K562 (cell line): ENCODE results near the gene PLD1. TPM values are rescaled to one million over a fixed set of nuclear protein-coding genes. Genes with fewer than 3 reads are reported as not detected.

Experiments used
- ATAC-seq: fragments of 200-7000 bp; cut with Tn5 transposase; 3 replicates; pipeline ENCODE4 v1.9.1; 2020; ENCODE audit warnings: moderate library complexity
- BruUV-seq: library from RNA; stranded (reverse); fragments of 400-500 nt; replicated peaks from 2 replicates; lab custom pipeline; 2021; lab: Mats Ljungman, UMichigan
- CTCF ChIA-PET: fragments of 300-600 bp; formaldehyde crosslinking; extraction: SDS; loops from one replicate; lab custom pipeline; 2021; ENCODE audit warnings: low intra/inter-chr PET ratio; lab: Yijun Ruan, JAX
- POLR2A ChIA-PET: fragments of 300-600, 350-650 bp; sonication (Branson Sonifier 250); formaldehyde crosslinking; extraction: SDS; loops from one replicate; lab custom pipeline; 2021; ENCODE audit warnings: antibody characterized with exemption, inconsistent platforms; lab: Yijun Ruan, JAX
- DNase-seq, 4 experiments: peaks; one replicate each; pipeline versions ENCODE4 v3.0.0 to v3.0.0-alpha.2; 2011 to 2018; ENCODE audit warnings: low spot score in 3 of 4, mixed read lengths in 3 of 4; ENCODE audit errors: extremely low read depth in 1 of 4
- FAIRE-seq: peaks from 2 replicates; lab custom pipeline; 2011; peaks lifted over from hg19 to GRCh38; lab: Jason Lieb, UNC
- H2AFZ ChIP-seq: 2 replicates; pipeline ENCODE4 v1.6.0; 2011; ENCODE audit warnings: low read depth, low read length, control low read depth, inconsistent platforms
- H3K27ac ChIP-seq: fragments of 200-600 bp; 3 replicates; pipeline ENCODE4 v1.8.0; 2011; ENCODE audit warnings: low read depth, mild to moderate bottlenecking, control low read depth, inconsistent platforms, low read length, moderate library complexity, mixed read lengths; ENCODE audit errors: extremely low read depth
- H3K27me3 ChIP-seq, 2 experiments: fragments of 300-600 bp in 1 of 2; 2 replicates in 1 of 2; 3 replicates in 1 of 2; pipeline versions ENCODE4 v1.6.0 to v1.8.0; 2011; ENCODE audit warnings: inconsistent platforms in 2 of 2, low read length in 2 of 2, mild to moderate bottlenecking in 1 of 2, mixed read lengths in 1 of 2, moderate library complexity in 1 of 2; ENCODE audit not compliant: control insufficient read depth in 2 of 2, insufficient read depth in 2 of 2
- H3K36me3 ChIP-seq: fragments of 300-600 bp; 3 replicates; pipeline ENCODE4 v1.8.0; 2011; ENCODE audit warnings: mild to moderate bottlenecking, low read length, inconsistent platforms; ENCODE audit not compliant: control insufficient read depth, insufficient read depth
- H3K4me1 ChIP-seq, 2 experiments: fragments of 200-600 bp in 1 of 2; replicated peaks in 1 of 2; 2 replicates in 1 of 2; 3 replicates in 1 of 2; pipeline versions ENCODE4 v1.5.1 to v1.8.0; 2011; ENCODE audit warnings: inconsistent platforms in 2 of 2, low read length in 2 of 2, mild to moderate bottlenecking in 1 of 2, mixed read lengths in 1 of 2, moderate library complexity in 1 of 2; ENCODE audit not compliant: control insufficient read depth in 2 of 2, insufficient read depth in 2 of 2
- H3K4me2 ChIP-seq: 2 replicates; pipeline ENCODE4 v1.6.1; 2011; ENCODE audit warnings: low read length, control low read depth, inconsistent platforms, mixed read lengths; ENCODE audit not compliant: insufficient read depth
- H3K4me3 ChIP-seq: fragments of 200-600 bp; sonication (generic), shearing (Covaris generic); 2 replicates; pipeline ENCODE4 v1.5.1; 2016; ENCODE audit warnings: control low read depth, inconsistent platforms
- H3K79me2 ChIP-seq: fragments of 200-600 bp; 3 replicates; pipeline ENCODE4 v1.8.0; 2011; ENCODE audit warnings: low read length, inconsistent platforms; ENCODE audit not compliant: control insufficient read depth, insufficient read depth
- H3K9ac ChIP-seq, 2 experiments: 2 replicates each; pipeline versions ENCODE4 v1.6.0 to v1.6.1; 2011; ENCODE audit warnings: low read depth in 2 of 2, low read length in 2 of 2, control low read depth in 1 of 2, inconsistent platforms in 1 of 2, mild to moderate bottlenecking in 1 of 2, mixed read lengths in 1 of 2; ENCODE audit not compliant: insufficient read depth in 1 of 2
- H3K9me1 ChIP-seq: one replicate; pipeline ENCODE4 v1.6.0; 2011; ENCODE audit warnings: inconsistent platforms, mild to moderate bottlenecking, low read length, moderate library complexity; ENCODE audit not compliant: control insufficient read depth, insufficient read depth
- H3K9me3 ChIP-seq: replicated peaks from 2 replicates; pipeline ENCODE4 v1.5.1; 2011; ENCODE audit warnings: low read depth, low read length, inconsistent platforms; ENCODE audit not compliant: control insufficient read depth, insufficient read depth
- H4K20me1 ChIP-seq: replicated peaks from 2 replicates; pipeline ENCODE4 v1.6.1; 2011; ENCODE audit warnings: low read length, inconsistent platforms, mixed read lengths; ENCODE audit not compliant: control insufficient read depth, insufficient read depth
- C11orf30 ChIP-seq: fragments of 450-650 bp; IDR thresholded peaks from 2 replicates; pipeline ENCODE4 v1.6.1; 2016; ENCODE audit warnings: low read depth, mild to moderate bottlenecking
- CBFA2T3 ChIP-seq: fragments of 450-650 bp; IDR thresholded peaks from 2 replicates; pipeline ENCODE4 v1.6.1; 2017
- CEBPB ChIP-seq: fragments of 450-650 bp; IDR thresholded peaks from 2 replicates; pipeline ENCODE4 v1.6.1; 2016; ENCODE audit warnings: missing genetic modification characterization, missing compliant biosample characterization
- CSDE1 ChIP-seq, 2 experiments: fragments of 450-650 bp; IDR thresholded peaks; 2 replicates each; pipeline ENCODE4 v1.6.1; 2016; ENCODE audit warnings: mild to moderate bottlenecking in 1 of 2
- DDX20 ChIP-seq: fragments of 450-650 bp; IDR thresholded peaks from 2 replicates; pipeline ENCODE4 v1.6.1; 2016; ENCODE audit warnings: missing genetic modification characterization, low read depth, mild to moderate bottlenecking, missing compliant biosample characterization, moderate library complexity
- DMBX1 ChIP-seq: fragments of 250-450 bp; sonication (Bioruptor Pico); IDR thresholded peaks from 2 replicates; pipeline ENCODE4 v1.8.0; 2022; ENCODE audit warnings: inconsistent platforms, mild to moderate bottlenecking, moderate library complexity, borderline replicate concordance
- FOXJ3 ChIP-seq: sonication (generic); formaldehyde crosslinking; IDR thresholded peaks from 2 replicates; pipeline ENCODE4 v1.4.0; 2020; ENCODE audit warnings: mild to moderate bottlenecking, missing genetic modification reagents
- FOXK2 ChIP-seq, 2 experiments: fragments of 450-650 bp; IDR thresholded peaks in 1 of 2; conservative IDR thresholded peaks in 1 of 2; 2 replicates each; pipeline ENCODE4 v1.6.1; 2016; ENCODE audit warnings: low read depth in 2 of 2, mild to moderate bottlenecking in 1 of 2
- FOXP4 ChIP-seq: sonication (generic); formaldehyde crosslinking; IDR thresholded peaks from 2 replicates; pipeline ENCODE4 v1.8.0; 2022; ENCODE audit warnings: mild to moderate bottlenecking, missing genetic modification reagents, borderline replicate concordance
- HMGXB4 ChIP-seq: sonication (generic); formaldehyde crosslinking; IDR thresholded peaks from 2 replicates; pipeline ENCODE4 v1.8.1; 2023; ENCODE audit warnings: mild to moderate bottlenecking, missing genetic modification reagents
- NFIC ChIP-seq: fragments of 450-650 bp; IDR thresholded peaks from 2 replicates; pipeline ENCODE4 v1.6.1; 2017; ENCODE audit warnings: mild to moderate bottlenecking, inconsistent platforms
- PRPF4 ChIP-seq: fragments of 200-400 bp; formaldehyde crosslinking; IDR thresholded peaks from one replicate; pipeline ENCODE4 v1.6.1; 2017; ENCODE audit warnings: low read length, low read depth, mild to moderate bottlenecking; ENCODE audit not compliant: insufficient read depth, poor library complexity, severe bottlenecking
- RBM22 ChIP-seq: fragments of 200-400 bp; formaldehyde crosslinking; IDR thresholded peaks from 2 replicates; pipeline ENCODE4 v1.6.1; 2018; ENCODE audit warnings: low read length, low read depth; ENCODE audit not compliant: poor library complexity, severe bottlenecking
- RCOR1 ChIP-seq, 2 experiments: IDR thresholded peaks; 2 replicates each; pipeline ENCODE4 v1.6.1; 2012; ENCODE audit warnings: low read depth in 2 of 2, low read length in 2 of 2, borderline replicate concordance in 1 of 2, improper control_type of control experiment in 1 of 2
- U2AF1 ChIP-seq: fragments of 200-400 bp; formaldehyde crosslinking; optimal IDR thresholded peaks from 2 replicates; pipeline ENCODE3; 2017; ENCODE audit warnings: mild to moderate bottlenecking, low read depth, low read length, moderate library complexity
- ZNF592 ChIP-seq: fragments of 450-650 bp; IDR thresholded peaks from 2 replicates; pipeline ENCODE4 v1.6.1; 2017; ENCODE audit warnings: antibody characterized with exemption, mild to moderate bottlenecking
- WGBS: fragments of 100-300 bp; shearing (Covaris generic); methylation state at CpG from one replicate; pipeline ENCODE4 v1.1.6; 2016; ENCODE audit warnings: low coverage, mixed read lengths; ENCODE audit not compliant: insufficient coverage; ENCODE audit errors: missing lambda C conversion rate; 5-methylcytosine and 5-hydroxymethylcytosine counted together
- in situ Hi-C: fragments of 300-500 bp; cut with MboI; formaldehyde crosslinking; loops from 4 replicates; pipeline ENCODE4 v1.15.0; 2018; ENCODE audit warnings: inconsistent platforms, mixed read lengths
- intact Hi-C: fragments of 100-400 bp; cut with micrococcal nuclease; formaldehyde crosslinking; loops from 2 replicates; pipeline ENCODE4 v1.14.2; 2022
- polyA plus RNA-seq, 8 experiments: library from polyadenylated mRNA; depleted of rRNA in 4 of 8; stranded (reverse) in 5 of 8; unstranded in 3 of 8; fragments of >200 nt; fragmentation: Nextera tagmentation in 2 of 8; fragmentation: Illumina TruSeq in 1 of 8; extraction: Ambion mirVana in 2 of 8; extraction: Trizol in 1 of 8; gene quantifications; 2 replicates each; pipeline versions ENCODE4 v1.2.1 to v1.2.3, GENCODE V29; 2011 to 2014; ENCODE audit warnings: inconsistent platforms in 1 of 8, missing spikeins in 1 of 8
- total RNA-seq, 7 experiments: library from RNA; depleted of rRNA in 6 of 7; stranded (reverse); fragments of >200 nt in 6 of 7; fragmentation: Illumina TruSeq in 2 of 7; extraction: Trizol in 2 of 7; gene quantifications; 2 replicates each; pipeline versions ENCODE4 v1.2.1 to v1.2.3, GENCODE V29; 2011 to 2021; ENCODE audit warnings: low replicate concordance in 1 of 7

The PLD1 gene
- total and polyA plus RNA-seq, 9 of the 15 experiments (the other 6 are each of a cell fraction or from before 2014, with no cell fraction given): 8.4 to 26.1 (median 18.6) TPM

- in situ Hi-C loops: no loop called here
- WGBS: 54% methylated on average over 3 of the region's 3 CpGs
- TF ChIP-seq FOXJ3 (no peak), CEBPB (no peak), DDX20 (tag) (no peak), CSDE1 (IDR thresholded peaks at IDR 0.05) (no peak), RCOR1 (IDR thresholded peaks at IDR 0.05; ENCODE audit: borderline replicate concordance in 1 of 2, low read depth in 2 of 2, low read length in 2 of 2) (no peak), FOXP4 (CRISPR knock-in tag) (no peak), DMBX1 (CRISPR knock-in tag) (no peak), PRPF4 (no peak), C11orf30 (no peak), CBFA2T3 (no peak), FOXK2 (conservative IDR thresholded peaks at IDR 0.05 in 1 of 2, IDR thresholded peaks at IDR 0.05 in 1 of 2; ENCODE audit: low read depth in 2 of 2) (no peak), HMGXB4 (CRISPR knock-in tag) (no peak), ZNF592 (no peak), RBM22 (no peak), NFIC (no peak), U2AF1 (no peak)
Observed at GRCh38 chr3:171661484-171661883, 148.8 kb downstream of the PLD1 start.

More at GRCh38 chr3:171661484-171661883, 148.8 kb downstream of the PLD1 start:
- Histone ChIP-seq H3K36me3 (peaks cover 13% of the 10 kb centered on the region; the same call in 1 of the 3 replicates), H3K27me3 (no peaks in the 10 kb centered on the region), H4K20me1 (no peaks in the 10 kb centered on the region), H3K4me3 (no peak overlapping the region), H2AFZ (no peak overlapping the region), H3K9me1 (no peaks in the 10 kb centered on the region), H3K4me2 (no peak overlapping the region), H3K27ac (no peak overlapping the region), H3K9ac (no peak overlapping the region), H3K9me3 (no peaks in the 10 kb centered on the region), H3K4me1 (0 out of 5 replicates have a peak, but pooled peaks cover 0 to 2% of the 10 kb centered on the region in 2 experiments), H3K79me2 (no peaks in the 10 kb centered on the region)
- ChIA-PET POLR2A (interaction anchor here (0.9 to 1.0 kb wide), 2 partner anchors 9 to 10 kb away, joined by 3 read pairs; no protein-coding TSS in a partner anchor), CTCF (no interaction called here)
- FAIRE-seq (no peak), DNase-seq (no peak), ATAC-seq (no peak)
- BruUV-seq: no TSS peak
- intact Hi-C loops: no loop called here
